AG09319 (cell line): ENCODE data around the gene RBM48.
"Not testable (repeated sequence)": the region's sequence is repeated elsewhere in the genome, so short reads cannot be mapped to it uniquely, and the experiment has no call there.

ENCODE experiments used
- DNase-seq: peaks from one replicate; pipeline ENCODE4 v3.0.0-alpha.2; 2010; ENCODE audit warnings: low read depth; ENCODE audit errors: extremely low read depth
- TF ChIP-seq, protein P1 (sequence below): IDR thresholded peaks from 2 replicates; pipeline ENCODE4 v1.5.1; 2011; ENCODE audit warnings: low read depth, mild to moderate bottlenecking, inconsistent platforms, low read length, moderate library complexity

The RBM48 gene

GRCh38 chr7:92528188-92528957 is at the start of gene RBM48, which contains the start of gene PEX1:
TSS of gene RBM48 (plus strand) at chr7:92528795. CDS start at chr7:92528814, 19 bp downstream.
TSS of gene PEX1 (minus strand) at chr7:92528520. CDS start at chr7:92528435, 85 bp downstream.
- TF ChIP-seq, protein P1, sequence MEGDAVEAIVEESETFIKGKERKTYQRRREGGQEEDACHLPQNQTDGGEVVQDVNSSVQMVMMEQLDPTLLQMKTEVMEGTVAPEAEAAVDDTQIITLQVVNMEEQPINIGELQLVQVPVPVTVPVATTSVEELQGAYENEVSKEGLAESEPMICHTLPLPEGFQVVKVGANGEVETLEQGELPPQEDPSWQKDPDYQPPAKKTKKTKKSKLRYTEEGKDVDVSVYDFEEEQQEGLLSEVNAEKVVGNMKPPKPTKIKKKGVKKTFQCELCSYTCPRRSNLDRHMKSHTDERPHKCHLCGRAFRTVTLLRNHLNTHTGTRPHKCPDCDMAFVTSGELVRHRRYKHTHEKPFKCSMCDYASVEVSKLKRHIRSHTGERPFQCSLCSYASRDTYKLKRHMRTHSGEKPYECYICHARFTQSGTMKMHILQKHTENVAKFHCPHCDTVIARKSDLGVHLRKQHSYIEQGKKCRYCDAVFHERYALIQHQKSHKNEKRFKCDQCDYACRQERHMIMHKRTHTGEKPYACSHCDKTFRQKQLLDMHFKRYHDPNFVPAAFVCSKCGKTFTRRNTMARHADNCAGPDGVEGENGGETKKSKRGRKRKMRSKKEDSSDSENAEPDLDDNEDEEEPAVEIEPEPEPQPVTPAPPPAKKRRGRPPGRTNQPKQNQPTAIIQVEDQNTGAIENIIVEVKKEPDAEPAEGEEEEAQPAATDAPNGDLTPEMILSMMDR = peak; percentile 24
- DNase-seq = peak; percentile 98

DNA sequence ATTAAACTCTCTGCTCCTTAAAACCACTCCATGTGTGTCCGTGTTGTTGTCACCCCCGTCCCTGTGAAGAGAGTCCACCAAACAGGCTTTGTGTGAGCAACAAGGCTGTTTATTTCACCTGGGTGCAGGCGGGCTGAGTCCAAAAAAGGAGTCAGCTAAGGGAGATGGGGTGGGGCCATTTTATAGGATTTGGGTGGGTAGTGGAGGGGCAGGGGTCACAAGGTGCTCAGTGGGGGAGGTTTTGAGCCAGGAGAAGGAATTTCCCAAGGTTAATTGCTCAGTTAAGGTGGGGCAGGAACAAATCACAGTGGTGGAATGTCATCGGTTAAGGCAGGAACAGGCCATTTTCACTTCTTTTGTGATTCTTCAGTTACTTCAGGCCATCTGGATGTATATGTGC is 49.4 kb upstream of the RBM48 start:
- DNase-seq = not testable (repeated sequence)

DNA sequence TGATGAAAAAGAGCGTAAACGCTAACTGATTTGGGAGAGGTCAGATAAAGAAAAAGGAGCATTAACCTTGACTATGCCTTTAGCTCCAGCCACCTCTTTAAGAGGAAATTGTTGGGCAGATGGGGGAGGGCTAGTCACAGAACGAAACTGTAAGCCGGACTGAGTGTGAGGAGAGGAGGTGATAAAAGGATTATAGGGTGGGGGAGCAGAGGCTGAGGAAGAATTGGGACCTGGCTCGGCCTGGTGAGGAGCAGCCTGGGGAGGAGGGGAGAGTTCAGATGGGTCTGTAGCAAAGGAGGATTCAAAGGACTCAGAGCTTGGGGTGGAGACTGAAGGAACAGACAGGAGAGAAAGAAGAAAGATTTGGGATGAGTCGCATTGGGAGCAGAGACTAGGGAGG is 45.0 kb upstream of the RBM48 start:
- not testable (repeated sequence) for DNase-seq

DNA sequence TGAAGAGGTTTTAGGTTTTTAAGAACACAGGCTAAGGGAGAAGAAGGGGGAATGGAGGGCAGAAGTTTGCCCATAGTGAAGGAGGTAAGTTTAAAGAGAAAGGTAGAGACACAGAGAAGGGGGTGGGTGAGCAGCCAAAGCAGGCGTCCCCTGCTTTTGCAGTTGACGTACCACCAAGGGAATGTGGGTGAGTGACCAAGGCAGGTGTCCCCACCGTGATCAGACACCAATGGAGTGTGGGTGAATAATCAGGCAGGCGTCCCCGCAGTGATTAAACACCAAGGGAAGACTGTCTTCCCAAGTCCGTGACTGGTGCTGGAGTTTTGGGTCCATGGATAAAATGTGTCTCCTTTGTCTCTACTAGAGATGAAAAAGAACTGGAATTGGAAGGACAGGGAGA is 44.4 kb upstream of the RBM48 start:
- not testable (repeated sequence) for DNase-seq

GRCh38 chr7:92485267-92485892 is 43.2 kb upstream of the RBM48 start:
- DNase-seq = no peak
- TF ChIP-seq, protein P1 = no peak

DNA sequence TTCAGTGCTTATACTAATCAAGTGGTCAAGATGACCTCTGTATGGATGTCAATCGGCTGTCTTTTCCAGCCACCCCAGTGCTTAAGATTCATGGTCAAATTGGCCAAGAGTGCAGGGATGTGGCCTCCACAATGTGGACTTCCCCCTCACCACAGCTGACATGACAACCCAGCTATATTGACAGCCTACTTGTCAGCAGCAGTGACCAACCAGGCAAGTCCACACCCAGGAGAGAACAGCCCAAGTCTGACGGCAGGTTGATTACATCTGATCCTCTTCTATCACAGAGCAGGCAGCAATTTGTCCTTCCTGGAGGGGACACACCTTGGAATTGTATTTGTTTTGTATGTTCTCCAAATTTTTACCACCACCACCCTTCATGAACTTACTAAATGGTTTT is 42.6 kb upstream of the RBM48 start:
- TF ChIP-seq, protein P1 = no peak
- no peak for DNase-seq

DNA sequence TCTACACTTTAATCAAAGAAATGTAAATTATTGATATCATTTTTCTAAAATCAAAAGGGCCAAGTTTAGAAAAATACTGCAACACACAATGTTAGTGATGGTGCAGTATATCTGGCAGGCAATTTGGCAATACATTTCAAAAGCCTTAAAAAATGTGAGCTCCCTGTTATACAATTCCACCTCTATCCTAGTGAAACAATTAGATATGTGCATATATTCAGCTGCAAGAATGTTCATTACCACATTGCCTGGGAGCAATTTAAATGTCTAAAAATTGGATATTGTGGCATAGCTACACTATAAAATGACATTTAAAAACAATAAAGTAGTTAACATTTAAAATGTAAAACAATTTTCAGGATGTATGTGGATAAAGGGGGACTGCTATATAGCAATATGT is 40.8 kb upstream of the RBM48 start:
- TF ChIP-seq, protein P1 = no peak
- DNase-seq = no peak

GRCh38 chr7:92489634-92490033 is 39.0 kb upstream of the RBM48 start:
- TF ChIP-seq, protein P1 = no peak
- DNase-seq = no peak

- TF ChIP-seq, protein P1 = no peak
- DNase-seq = no peak
Observed at GRCh38 chr7:92496876-92497275, 31.7 kb upstream of the RBM48 start.
